ENCODE results near the gene PSEN1. TPM values are rescaled to one million over a fixed set of nuclear protein-coding genes. Genes with fewer than 3 reads are reported as not detected.

The PSEN1 gene
- total and polyA plus RNA-seq, 10 of the 15 experiments (the other 5 are each of a cell fraction or from before 2014, with no cell fraction given): 8.9 to 32.3 (median 21.8) TPM

- no peak for TF ChIP-seq E2F8 (IDR thresholded peaks at IDR 0.05; ENCODE audit: low read depth, partially characterized antibody)
- TF ChIP-seq MTA3 (IDR thresholded peaks at IDR 0.05; ENCODE audit: borderline replicate concordance, low read length): no peak; the same call in 1 of the 2 replicates
- no peak for TF ChIP-seq PBX3 (IDR thresholded peaks at IDR 0.05; ENCODE audit: insufficient replicate concordance, low read depth, low read length)
- peak; percentile 45; the same call in 1 of the 2 replicates for TF ChIP-seq ZBED1 (IDR thresholded peaks at IDR 0.05; ENCODE audit: borderline replicate concordance)
- TF ChIP-seq GABPA (IDR thresholded peaks at IDR 0.05; ENCODE audit: low read depth): no peak
- TF ChIP-seq SUPT20H (IDR thresholded peaks at IDR 0.05; ENCODE audit: borderline replicate concordance, control insufficient read depth, low read depth, low read length): no peak
- TF ChIP-seq RUNX3 (IDR thresholded peaks at IDR 0.05; ENCODE audit: low read length): peak; percentile 72
- TF ChIP-seq HDGF (IDR thresholded peaks at IDR 0.05): no peak
- TF ChIP-seq RELA (IDR thresholded peaks at IDR 0.05; ENCODE audit: borderline replicate concordance, partially characterized antibody): peak; percentile 50
- TF ChIP-seq ZNF24 (IDR thresholded peaks at IDR 0.05): no peak
- TF ChIP-seq SIN3A (IDR thresholded peaks at IDR 0.05; ENCODE audit: low read depth, low read length): no peak
- no peak for TF ChIP-seq ZNF217 (IDR thresholded peaks at IDR 0.05)
- no peak for TF ChIP-seq NFYB (IDR thresholded peaks at IDR 0.05; ENCODE audit: insufficient read depth, low read depth, low read length)
- no peak for TF ChIP-seq NFXL1 (IDR thresholded peaks at IDR 0.05; ENCODE audit: borderline replicate concordance)
- TF ChIP-seq NRF1 (conservative IDR thresholded peaks at IDR 0.05; ENCODE audit: low read depth, low read length): no peak
- TF ChIP-seq STAT3 (IDR thresholded peaks at IDR 0.05; ENCODE audit: low read depth, low read length): 0 out of 2 replicates have a peak, but pooled peaks have one; percentile 57
- no peak for TF ChIP-seq STAT1 (conservative IDR thresholded peaks at IDR 0.05)
- peak; percentile 34 to 55; a peak in 1 of 4 replicates for TF ChIP-seq BHLHE40 (IDR thresholded peaks at IDR 0.05; ENCODE audit: borderline replicate concordance in 1 of 2, low read depth in 2 of 2, low read length in 1 of 2)
- 0 out of 2 replicates have a peak, but pooled peaks have one; percentile 33 for TF ChIP-seq DPF2 (IDR thresholded peaks at IDR 0.05)
- peak; percentile 41; the same call in 1 of the 2 replicates for TF ChIP-seq RELB (IDR thresholded peaks at IDR 0.05; ENCODE audit: low read depth)
- TF ChIP-seq IRF3 (IDR thresholded peaks at IDR 0.05): no peak
- TF ChIP-seq MEF2B (IDR thresholded peaks at IDR 0.05; ENCODE audit: partially characterized antibody, poor library complexity, severe bottlenecking): peak; percentile 17
- 0 out of 2 replicates have a peak, but pooled peaks have one; percentile 18 for TF ChIP-seq TAF1 (IDR thresholded peaks at IDR 0.05; ENCODE audit: borderline replicate concordance, low read depth, low read length)
- no peak for TF ChIP-seq CHD2 (IDR thresholded peaks at IDR 0.05; ENCODE audit: borderline replicate concordance, low read depth, low read length)
- TF ChIP-seq ZNF622 (IDR thresholded peaks at IDR 0.05): no peak
- TF ChIP-seq PML (IDR thresholded peaks at IDR 0.05; ENCODE audit: low read length): 0 out of 2 replicates have a peak, but pooled peaks have one; percentile 27
Measured at GRCh38 chr14:73223049-73223448, 86.7 kb downstream of the PSEN1 start (continued).

All from GM12878 (cell line).